HG02623 (cell line): ENCODE data around the gene C2CD2L.
"Not testable (repeated sequence)": the region's sequence is repeated elsewhere in the genome, so short reads cannot be mapped to it uniquely, and the experiment has no call there.

Experiments
- ATAC-seq: cut with Tn5 transposase; IDR thresholded peaks from one replicate; pipeline ENCODE4 v1.9.1; 2021; ENCODE audit warnings: moderate library complexity; ENCODE audit not compliant: unreplicated experiment

The C2CD2L gene

GRCh38 chr11:119113716-119114115 lies 6.6 kb downstream of the C2CD2L start:
- ATAC-seq: no peak

- no peak for ATAC-seq
Measured at GRCh38 chr11:119114351-119114750, 7.2 kb downstream of the C2CD2L start.

GRCh38 chr11:119115484-119116234 lies 8.5 kb downstream of the C2CD2L start:
- ATAC-seq: no peak

GRCh38 chr11:119116235-119116594 lies 9.1 kb downstream of the C2CD2L start:
- no peak for ATAC-seq

GRCh38 chr11:119116601-119117000 lies 9.5 kb downstream of the C2CD2L start:
- no peak for ATAC-seq

GRCh38 chr11:119117004-119117706 lies 10.0 kb downstream of the C2CD2L start:
- no peak for ATAC-seq

GRCh38 chr11:119118227-119118626 lies 11.1 kb downstream of the C2CD2L start:
- ATAC-seq: no peak

GRCh38 chr11:119118946-119119345 lies 11.8 kb downstream of the C2CD2L start:
- ATAC-seq: no peak

- ATAC-seq: no peak
Measured at GRCh38 chr11:119120639-119121007, 13.5 kb downstream of the C2CD2L start.

- peak; percentile 95 for ATAC-seq
Measured at GRCh38 chr11:119121008-119121810, 14.1 kb downstream of the C2CD2L start, which contains the start of gene HINFP. Gene HINFP, plus strand, starts transcription at chr11:119121580. Its CDS starts 5,365 bp downstream, at chr11:119126945.

- no peak for ATAC-seq
Measured at GRCh38 chr11:119121811-119122124, 14.6 kb downstream of the C2CD2L start.

- no peak for ATAC-seq
Measured at GRCh38 chr11:119125821-119126220, 18.7 kb downstream of the C2CD2L start.

- ATAC-seq: no peak
Measured at GRCh38 chr11:119126675-119127268, 19.6 kb downstream of the C2CD2L start.

GRCh38 chr11:119130662-119131061 lies 23.5 kb downstream of the C2CD2L start:
- ATAC-seq: no peak

GRCh38 chr11:119134389-119134978 lies 27.3 kb downstream of the C2CD2L start:
- no peak for ATAC-seq

GRCh38 chr11:119139276-119139675 lies 32.1 kb downstream of the C2CD2L start:
- ATAC-seq: not testable (repeated sequence)

GRCh38 chr11:119144825-119145486 lies 37.8 kb downstream of the C2CD2L start:
- ATAC-seq: no peak

GRCh38 chr11:119145551-119145950 lies 38.4 kb downstream of the C2CD2L start:
- no peak for ATAC-seq

GRCh38 chr11:119147604-119148333 lies 40.6 kb downstream of the C2CD2L start:
- no peak for ATAC-seq

GRCh38 chr11:119148720-119149017 lies 41.5 kb downstream of the C2CD2L start:
- no peak for ATAC-seq
